ENCODE measurements around the gene RPS6KA4. TPM values are rescaled to one million over a fixed set of nuclear protein-coding genes. Genes with fewer than 3 reads are reported as not detected.

Gene RPS6KA4
- total RNA-seq, 1 experiment from 2014 or later, result 67.3 TPM

GRCh38 chr11:64358907-64359711 is at the start of gene RPS6KA4 (continued):
- TF ChIP-seq YY1 (IDR thresholded peaks at IDR 0.05; ENCODE audit: extremely low read depth, insufficient replicate concordance, low read depth, low read length), result peak; percentile 75
- peak; percentile 68 for TF ChIP-seq POLR2A (IDR thresholded peaks at IDR 0.05; ENCODE audit: borderline replicate concordance, extremely low read depth, insufficient read depth, insufficient read length)
- TF ChIP-seq EZH2 (IDR thresholded peaks at IDR 0.05), result no peak
- TF ChIP-seq TCF7L2 (IDR thresholded peaks at IDR 0.05; ENCODE audit: borderline replicate concordance, extremely low read depth, insufficient read depth, insufficient read length), result no peak
- no peak for TF ChIP-seq EZH2phosphoT487 (IDR thresholded peaks at IDR 0.05; ENCODE audit: borderline replicate concordance)

- H2AFZ ChIP-seq (ENCODE audit: low read depth, low read length, poor library complexity, severe bottlenecking), result no peak overlapping the region
- POLR2A ChIA-PET, result interaction anchor here (0.9 to 2.0 kb wide), 3 partner anchors 12 to 43 kb away, joined by 3 to 6 read pairs (median 3); no protein-coding TSS in a partner anchor
- no peak overlapping the region for H3K9ac ChIP-seq (ENCODE audit: low read length)
- H3K27me3 ChIP-seq (ENCODE audit: insufficient read depth, low read length), result no peaks in the 10 kb centered on the region
- no peak for ATAC-seq
- RAD21 ChIA-PET (ENCODE audit: low non-redundant PET in 1 of 2, low total read pairs in 2 of 2, uncharacterized antibody in 2 of 2, unreplicated experiment in 2 of 2), result no interaction called here
- no peak overlapping the region for H3K4me3 ChIP-seq (replicated peaks in 1 of 2; ENCODE audit: low read depth in 1 of 2, low read length in 2 of 2)
- TF ChIP-seq FOSL1 (IDR thresholded peaks at IDR 0.05; ENCODE audit: low read depth) (no peak), POLR2A (IDR thresholded peaks at IDR 0.05; ENCODE audit: borderline replicate concordance, extremely low read depth, insufficient read depth, insufficient read length) (no peak), EGR1 (IDR thresholded peaks at IDR 0.05; ENCODE audit: low read depth) (no peak), EZH2 (IDR thresholded peaks at IDR 0.05) (no peak), CTCF (IDR thresholded peaks at IDR 0.05 in 2 of 3, conservative IDR thresholded peaks at IDR 0.05 in 1 of 3; ENCODE audit: borderline replicate concordance in 1 of 3, insufficient read depth in 1 of 3, low read depth in 2 of 3, low read length in 2 of 3) (no peak), EZH2phosphoT487 (IDR thresholded peaks at IDR 0.05; ENCODE audit: borderline replicate concordance) (no peak), JUND (IDR thresholded peaks at IDR 0.05) (no peak), TCF7L2 (IDR thresholded peaks at IDR 0.05; ENCODE audit: borderline replicate concordance, extremely low read depth, insufficient read depth, insufficient read length) (no peak), ZNF274 (IDR thresholded peaks at IDR 0.05; ENCODE audit: low read depth, low read length) (no peak), MAX (IDR thresholded peaks at IDR 0.05) (no peak), SP1 (IDR thresholded peaks at IDR 0.05; ENCODE audit: low read depth) (no peak), SRF (IDR thresholded peaks at IDR 0.05; ENCODE audit: low read depth) (no peak), ZBTB33 (IDR thresholded peaks at IDR 0.05; ENCODE audit: extremely low read depth, insufficient replicate concordance, low read length) (no peak), SIN3A (IDR thresholded peaks at IDR 0.05; ENCODE audit: low read depth) (no peak), ATF3 (IDR thresholded peaks at IDR 0.05) (no peak), RAD21 (IDR thresholded peaks at IDR 0.05; ENCODE audit: low read depth) (no peak), CBX3 (IDR thresholded peaks at IDR 0.05; ENCODE audit: low read depth) (no peak), CEBPB (IDR thresholded peaks at IDR 0.05; ENCODE audit: low read depth) (no peak), ELF1 (IDR thresholded peaks at IDR 0.05; ENCODE audit: borderline replicate concordance, low read depth) (no peak), ZFX (IDR thresholded peaks at IDR 0.05) (no peak)
- no peak for DNase-seq (ENCODE audit: low read depth, low spot score)
- H4K20me1 ChIP-seq (ENCODE audit: insufficient read depth), result no peaks in the 10 kb centered on the region
- H3K4me2 ChIP-seq (ENCODE audit: low read length), result no peak overlapping the region
- peaks cover 5 to 26% of the 10 kb centered on the region in 2 experiments; a peak in 2 of 4 replicates for H3K4me1 ChIP-seq (ENCODE audit: control insufficient read depth in 1 of 2, insufficient read depth in 2 of 2, low read length in 2 of 2)
- BruUV-seq (replicated peaks), result no TSS peak
- H3K9me2 ChIP-seq (ENCODE audit: insufficient read depth), result no peaks in the 10 kb centered on the region
- CTCF ChIA-PET, result interaction anchor here (2.4 kb wide), 1 partner anchor 19 kb away, joined by 8 read pairs; no protein-coding TSS in a partner anchor
- H3K79me2 ChIP-seq (ENCODE audit: insufficient read depth, low read length), result peaks cover 35% of the 10 kb centered on the region
- intact Hi-C loops (cut with micrococcal nuclease), result no loop called here
- H3K9me3 ChIP-seq (ENCODE audit: control insufficient read depth in 1 of 2, insufficient read depth in 1 of 2, low read depth in 1 of 2, low read length in 2 of 2), result no peaks in the 10 kb centered on the region
- H3K36me3 ChIP-seq (ENCODE audit: control insufficient read depth in 1 of 2, insufficient read depth in 2 of 2, low read length in 2 of 2), result peaks cover 0 to 25% of the 10 kb centered on the region in 2 experiments; a peak in 2 of 4 replicates
- H3K27ac ChIP-seq (ENCODE audit: low read depth, low read length), result no peak overlapping the region; the same call in 1 of the 2 replicates
These were observed 46.0 kb upstream of the RPS6KA4 start for GRCh38 chr11:64312947-64313346.

Data from HCT116 (cell line).